ENCODE results near the gene IGSF5.
"Not testable (repeated sequence)": the region's sequence is repeated elsewhere in the genome, so short reads cannot be mapped to it uniquely, and the experiment has no call there.

IGSF5 gene

GRCh38 chr21:39744883-39745282, at the start of gene IGSF5:
IGSF5 (plus strand) TSS chr21:39745183; CDS start chr21:39745510, 327 bp downstream.
- DNase-seq = not testable (repeated sequence)

GRCh38 chr21:39696196-39696595, 48.8 kb upstream of the IGSF5 start:
- no peak for DNase-seq

- no peak for DNase-seq
These were observed 48.4 kb upstream of the IGSF5 start for GRCh38 chr21:39696618-39697017.

- DNase-seq = no peak
These were observed 44.7 kb upstream of the IGSF5 start for GRCh38 chr21:39700318-39700717.

GRCh38 chr21:39703578-39703977, 41.4 kb upstream of the IGSF5 start:
- DNase-seq = no peak

- DNase-seq = no peak
These were observed 39.1 kb upstream of the IGSF5 start for GRCh38 chr21:39705849-39706248.

GRCh38 chr21:39707316-39707715, 37.7 kb upstream of the IGSF5 start:
- no peak for DNase-seq

GRCh38 chr21:39710866-39711265, 34.1 kb upstream of the IGSF5 start:
- no peak for DNase-seq

GRCh38 chr21:39712273-39712672, 32.7 kb upstream of the IGSF5 start:
- no peak for DNase-seq

- DNase-seq = no peak
These were observed 32.0 kb upstream of the IGSF5 start for GRCh38 chr21:39712976-39713375.

GRCh38 chr21:39713905-39714304, 31.1 kb upstream of the IGSF5 start:
- no peak for DNase-seq

GRCh38 chr21:39714331-39714730, 30.7 kb upstream of the IGSF5 start:
- DNase-seq = no peak

- DNase-seq = peak; percentile 19
These were observed 29.1 kb upstream of the IGSF5 start for GRCh38 chr21:39715804-39716397.

- DNase-seq = no peak
These were observed 24.7 kb upstream of the IGSF5 start for GRCh38 chr21:39720126-39720778.

- no peak for DNase-seq
These were observed 23.1 kb upstream of the IGSF5 start for GRCh38 chr21:39721885-39722284.

GRCh38 chr21:39724944-39725343, 20.0 kb upstream of the IGSF5 start:
- DNase-seq = no peak

GRCh38 chr21:39726133-39726532, 18.9 kb upstream of the IGSF5 start:
- DNase-seq = no peak

- no peak for DNase-seq
These were observed 17.4 kb upstream of the IGSF5 start for GRCh38 chr21:39727401-39728120.

GRCh38 chr21:39728341-39728740, 16.6 kb upstream of the IGSF5 start:
- DNase-seq = no peak

- DNase-seq = no peak
These were observed 14.4 kb upstream of the IGSF5 start for GRCh38 chr21:39730418-39731157.

- DNase-seq = no peak
These were observed 8.3 kb upstream of the IGSF5 start for GRCh38 chr21:39736716-39737115.

GRCh38 chr21:39737376-39738000, 7.5 kb upstream of the IGSF5 start:
- no peak for DNase-seq

GRCh38 chr21:39738566-39738965, 6.4 kb upstream of the IGSF5 start:
- no peak for DNase-seq

Data from activated CD8-positive, alpha-beta memory T cell treated with anti-CD3 and anti-CD28 coated beads, Interleukin-2, amount 50 U/mL, for 4 hours (primary cell).